Choroid plexus epithelial cell (primary cell): Measurements from ENCODE around the gene BANF1.

Experiments
- DNase-seq: peaks from one replicate; pipeline ENCODE4 v3.0.0-alpha.2; 2010; ENCODE audit warnings: low read depth
- H3K4me3 ChIP-seq: 2 replicates; pipeline ENCODE4 v1.5.1; 2011; ENCODE audit warnings: low read depth, mild to moderate bottlenecking, control low read depth, low read length, moderate library complexity
- TF ChIP-seq, protein P1 (sequence below): conservative IDR thresholded peaks from 2 replicates; pipeline ENCODE4 v1.5.1; 2011; ENCODE audit warnings: low read depth, mild to moderate bottlenecking, control low read depth, inconsistent platforms, low read length, moderate library complexity

The BANF1 gene

DNA sequence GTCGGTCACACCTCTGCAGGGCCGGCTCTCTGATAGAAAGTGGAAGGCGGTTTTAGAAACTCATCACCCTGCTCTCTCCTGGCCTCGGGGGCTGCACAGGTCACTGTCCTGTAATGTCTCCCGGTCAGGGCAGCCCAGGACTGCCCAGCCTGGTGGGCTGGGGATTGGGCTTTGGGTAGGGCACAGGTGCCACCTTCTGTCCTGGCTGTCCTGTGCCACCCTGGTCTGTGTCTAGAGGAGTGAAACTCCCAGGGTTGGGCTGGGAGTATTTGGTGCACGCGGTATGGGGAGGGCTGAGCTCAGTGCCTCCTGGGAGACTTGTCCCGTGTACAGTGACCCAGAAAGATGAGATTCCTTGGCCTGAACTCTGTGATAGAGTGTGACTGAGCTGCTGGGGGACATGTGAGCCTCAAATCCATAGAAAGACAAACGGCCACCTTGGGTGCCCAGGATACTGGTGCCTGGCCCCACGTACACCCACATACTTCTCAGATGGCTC is 23.0 kb upstream of the BANF1 start:
- no peak for DNase-seq
- TF ChIP-seq, protein P1, sequence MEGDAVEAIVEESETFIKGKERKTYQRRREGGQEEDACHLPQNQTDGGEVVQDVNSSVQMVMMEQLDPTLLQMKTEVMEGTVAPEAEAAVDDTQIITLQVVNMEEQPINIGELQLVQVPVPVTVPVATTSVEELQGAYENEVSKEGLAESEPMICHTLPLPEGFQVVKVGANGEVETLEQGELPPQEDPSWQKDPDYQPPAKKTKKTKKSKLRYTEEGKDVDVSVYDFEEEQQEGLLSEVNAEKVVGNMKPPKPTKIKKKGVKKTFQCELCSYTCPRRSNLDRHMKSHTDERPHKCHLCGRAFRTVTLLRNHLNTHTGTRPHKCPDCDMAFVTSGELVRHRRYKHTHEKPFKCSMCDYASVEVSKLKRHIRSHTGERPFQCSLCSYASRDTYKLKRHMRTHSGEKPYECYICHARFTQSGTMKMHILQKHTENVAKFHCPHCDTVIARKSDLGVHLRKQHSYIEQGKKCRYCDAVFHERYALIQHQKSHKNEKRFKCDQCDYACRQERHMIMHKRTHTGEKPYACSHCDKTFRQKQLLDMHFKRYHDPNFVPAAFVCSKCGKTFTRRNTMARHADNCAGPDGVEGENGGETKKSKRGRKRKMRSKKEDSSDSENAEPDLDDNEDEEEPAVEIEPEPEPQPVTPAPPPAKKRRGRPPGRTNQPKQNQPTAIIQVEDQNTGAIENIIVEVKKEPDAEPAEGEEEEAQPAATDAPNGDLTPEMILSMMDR: no peak

DNA sequence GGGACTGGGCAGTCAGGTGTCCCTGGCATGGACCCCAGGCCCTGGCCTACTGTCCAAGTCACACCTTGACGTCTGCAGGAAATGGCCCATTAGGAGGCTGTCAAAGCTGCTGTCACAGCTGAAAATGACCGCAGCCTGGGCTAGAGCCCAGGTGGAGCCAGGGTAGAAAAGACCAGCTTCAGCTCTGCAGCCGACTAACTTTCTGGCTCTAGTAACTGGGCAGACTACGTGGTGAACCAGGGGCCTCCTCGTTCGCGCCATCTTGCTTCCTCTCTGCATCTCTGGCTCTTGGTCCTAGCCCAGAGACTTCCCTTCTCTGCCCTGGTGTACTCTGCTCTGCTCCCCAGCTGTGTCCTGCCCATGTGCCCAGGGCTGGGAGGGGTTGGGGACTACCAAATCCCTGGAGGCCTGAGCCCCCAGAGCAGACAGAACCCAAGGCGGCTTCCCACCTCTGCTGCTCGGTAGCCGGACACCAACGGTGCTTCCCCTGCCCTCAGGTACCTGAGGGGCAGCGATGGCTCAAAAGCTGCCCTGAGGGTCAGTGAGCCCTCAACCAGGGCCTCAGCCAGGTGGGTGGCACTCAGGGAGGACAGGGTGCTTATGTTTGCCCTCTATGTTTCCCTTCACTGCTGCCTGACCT is 21.1 kb upstream of the BANF1 start:
- H3K4me3 ChIP-seq: no peak overlapping the region
- TF ChIP-seq, protein P1: no peak
- DNase-seq: no peak

More for the DNA sequence above, 23.0 kb upstream of the BANF1 start:
- no peak overlapping the region for H3K4me3 ChIP-seq

DNA sequence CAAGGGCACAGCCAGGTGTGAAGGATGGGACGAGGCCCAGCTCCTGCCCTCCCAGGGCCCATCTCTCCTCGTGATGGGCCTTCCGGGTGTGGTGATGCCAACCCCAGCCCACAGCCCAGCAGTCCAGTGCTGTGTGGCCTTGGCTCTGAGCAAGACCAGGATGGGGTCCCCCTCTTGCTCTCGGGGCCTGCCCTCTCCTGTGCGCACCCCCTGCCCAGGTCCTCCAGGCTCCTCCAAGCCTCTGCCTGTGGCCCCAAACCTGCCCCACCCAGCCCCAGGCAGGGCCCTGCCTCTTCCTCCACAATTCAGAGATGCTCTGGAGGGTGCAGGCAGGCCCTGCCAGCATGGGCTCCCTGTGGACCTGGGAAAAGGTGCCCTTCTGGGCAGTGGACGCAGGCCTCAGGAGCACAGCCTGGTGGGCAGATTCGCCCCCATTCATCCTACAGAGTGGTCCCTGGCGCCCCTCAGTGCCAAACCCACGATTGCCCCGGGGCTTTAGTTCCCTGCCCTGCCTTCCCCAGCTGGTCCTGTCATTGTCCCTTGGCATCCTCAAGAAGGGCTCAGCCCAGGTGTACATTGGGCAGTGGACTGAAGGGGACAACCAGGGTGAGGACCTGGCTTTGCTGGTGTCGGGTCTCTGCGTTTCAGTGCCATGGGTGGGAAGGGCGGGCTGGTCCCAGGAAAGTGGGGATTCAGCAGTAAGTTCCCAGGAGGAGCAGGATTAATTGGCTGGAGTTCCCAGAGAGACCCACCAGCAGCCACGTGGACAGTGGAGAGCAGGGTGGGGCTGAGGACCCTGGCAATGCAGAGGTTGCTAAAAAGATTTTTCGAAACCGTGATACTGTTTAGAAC is 20.1 kb upstream of the BANF1 start:
- DNase-seq: no peak
- no peak overlapping the region for H3K4me3 ChIP-seq
- TF ChIP-seq, protein P1: no peak

DNA sequence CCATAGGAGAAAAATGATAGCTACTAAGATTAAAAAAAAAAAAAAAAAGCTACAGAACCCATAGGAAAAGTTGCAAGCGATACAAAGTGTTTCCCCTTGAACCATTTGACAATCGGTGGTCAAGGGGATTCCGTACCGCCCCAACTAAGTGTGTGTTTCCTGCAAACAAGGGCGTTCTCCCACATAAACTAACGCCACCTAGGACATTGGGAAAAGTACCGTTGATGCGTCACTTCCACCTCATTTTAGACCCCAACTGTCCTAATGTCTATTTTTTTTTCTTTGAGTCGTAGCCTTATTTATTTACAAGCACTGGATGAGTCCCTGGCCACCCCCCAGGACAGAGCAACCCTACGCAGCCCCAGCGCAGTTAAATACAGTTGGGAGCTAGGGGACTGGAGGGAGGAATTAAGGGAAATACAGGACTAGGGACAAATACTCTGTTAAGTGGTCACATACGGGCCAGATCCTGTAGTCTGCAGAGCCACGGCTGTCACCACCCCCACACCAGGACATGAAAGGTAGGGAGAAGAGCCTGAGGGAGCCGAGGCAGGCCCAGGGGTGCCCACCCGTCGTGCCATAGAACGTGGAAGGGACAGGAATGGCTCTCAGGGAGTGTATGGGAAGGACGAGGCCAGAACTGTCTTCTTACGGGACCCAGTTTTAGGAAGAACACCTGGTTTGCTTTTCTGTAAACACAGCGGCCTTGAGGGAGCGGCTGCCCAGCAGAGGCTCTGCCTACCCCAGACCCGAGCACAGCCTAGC is 19.3 kb upstream of the BANF1 start:
- DNase-seq: no peak
- TF ChIP-seq, protein P1: no peak
- H3K4me3 ChIP-seq: no peak overlapping the region

DNA sequence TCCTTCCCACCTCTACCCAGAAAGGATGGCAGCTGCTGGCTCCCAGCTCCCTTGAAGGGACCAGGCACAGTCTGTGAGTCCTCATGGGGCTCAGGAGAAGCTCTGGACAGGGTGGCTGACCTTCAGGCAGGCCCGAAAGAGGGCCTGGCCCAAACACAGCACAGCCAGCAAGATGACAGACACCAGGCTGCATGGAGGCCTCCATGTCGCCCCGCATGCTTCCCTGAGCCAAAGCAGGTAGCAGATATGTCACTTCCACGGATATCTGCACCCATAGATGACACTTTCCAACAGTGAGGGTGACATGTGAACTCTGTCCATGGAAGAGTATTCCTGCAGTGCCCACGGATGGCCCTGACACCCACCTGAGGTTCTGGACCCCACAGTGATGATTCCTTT is 18.7 kb upstream of the BANF1 start:
- H3K4me3 ChIP-seq: no peak overlapping the region

DNA sequence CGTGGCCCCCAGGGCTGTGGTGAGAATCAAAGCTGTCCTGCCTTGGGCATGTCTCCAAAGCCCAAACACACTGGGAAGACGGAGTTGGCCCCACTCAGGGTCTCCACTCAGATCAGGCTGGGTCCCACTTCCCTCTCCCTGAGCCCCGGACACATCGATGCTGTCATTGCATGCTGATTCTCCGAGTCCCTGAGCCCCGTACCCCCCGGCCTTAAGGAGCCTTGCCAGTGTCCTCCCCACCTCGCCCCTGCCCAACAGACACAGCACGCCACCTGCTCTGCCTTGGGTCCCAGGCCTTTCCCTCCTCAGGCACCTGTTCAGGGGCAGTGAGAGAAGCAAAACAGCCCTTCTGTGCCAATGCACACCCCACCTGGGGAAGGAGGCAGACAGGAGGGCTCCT is 15.0 kb upstream of the BANF1 start:
- TF ChIP-seq, protein P1: no peak
- no peak overlapping the region for H3K4me3 ChIP-seq

More for the DNA sequence above, 18.7 kb upstream of the BANF1 start:
- no peak for DNase-seq
- TF ChIP-seq, protein P1: no peak

More for the DNA sequence above, 15.0 kb upstream of the BANF1 start:
- DNase-seq: no peak
